CD14-positive monocyte (primary cell): Measurements from ENCODE around the gene NPL. TPM values are rescaled to one million over a fixed set of nuclear protein-coding genes. Genes with fewer than 3 reads are reported as not detected.

ENCODE experiments used
- DNase-seq, 3 donors: peaks; one replicate each; pipeline ENCODE4 v3.0.0-alpha.2; 2011 to 2022
- H2AFZ ChIP-seq: 2 replicates; pipeline ENCODE4 v1.6.0; 2012; ENCODE audit warnings: mild to moderate bottlenecking, low read depth, low read length, inconsistent platforms; ENCODE audit not compliant: insufficient read depth, poor library complexity, severe bottlenecking
- H3K27ac ChIP-seq, 2 donors: 1 replicate in 1 of 2; 2 replicates in 1 of 2; pipeline ENCODE4 v1.5.1; 2012 to 2013; ENCODE audit warnings: low read length in 2 of 2, control low read depth in 1 of 2, inconsistent platforms in 1 of 2, low read depth in 1 of 2, mild to moderate bottlenecking in 1 of 2
- H3K27me3 ChIP-seq, 2 donors: one replicate each; pipeline versions ENCODE4 v1.6.0 to v1.6.1; 2011 to 2013; ENCODE audit warnings: low read length in 2 of 2; ENCODE audit not compliant: control insufficient read depth in 2 of 2, insufficient read depth in 2 of 2
- H3K36me3 ChIP-seq, 2 donors: replicated peaks in 1 of 2; 1 replicate in 1 of 2; 2 replicates in 1 of 2; pipeline versions ENCODE4 v1.5.1 to v1.6.1; 2012 to 2013; ENCODE audit warnings: low read length in 2 of 2, control low read depth in 1 of 2, inconsistent platforms in 1 of 2, mild to moderate bottlenecking in 1 of 2; ENCODE audit not compliant: insufficient read depth in 2 of 2, control insufficient read depth in 1 of 2
- H3K4me1 ChIP-seq, 2 donors: 1 replicate in 1 of 2; 2 replicates in 1 of 2; pipeline versions ENCODE4 v1.5.1 to v1.6.1; 2012 to 2013; ENCODE audit warnings: low read length in 2 of 2, control low read depth in 1 of 2, inconsistent platforms in 1 of 2, mild to moderate bottlenecking in 1 of 2, moderate library complexity in 1 of 2; ENCODE audit not compliant: insufficient read depth in 2 of 2, control insufficient read depth in 1 of 2
- H3K4me2 ChIP-seq: replicated peaks from 2 replicates; pipeline ENCODE3; 2012; ENCODE audit warnings: low read length, moderate library complexity, mild to moderate bottlenecking; ENCODE audit not compliant: poor library complexity, severe bottlenecking; ENCODE audit errors: extremely low read depth
- H3K4me3 ChIP-seq, 3 experiments: fragments of 200-600 bp in 1 of 3; sonication (generic) in 1 of 3; replicated peaks in 1 of 3; 1 replicate in 2 of 3; 2 replicates in 1 of 3; pipeline ENCODE4 v1.5.1; 2011 to 2013; ENCODE audit warnings: low read length in 3 of 3, mild to moderate bottlenecking in 3 of 3, control low read depth in 2 of 3, low read depth in 2 of 3, inconsistent platforms in 1 of 3, moderate library complexity in 1 of 3
- H3K79me2 ChIP-seq: 2 replicates; pipeline ENCODE4 v1.6.0; 2012; ENCODE audit warnings: mild to moderate bottlenecking, control low read depth, inconsistent platforms, low read length, moderate library complexity; ENCODE audit not compliant: insufficient read depth
- H3K9ac ChIP-seq: 2 replicates; pipeline ENCODE4 v1.6.0; 2017; ENCODE audit warnings: low read length, mild to moderate bottlenecking; ENCODE audit not compliant: insufficient read depth, poor library complexity, severe bottlenecking
- H3K9me3 ChIP-seq, 2 donors: replicated peaks in 1 of 2; 1 replicate in 1 of 2; 2 replicates in 1 of 2; pipeline versions ENCODE4 v1.5.1 to v1.6.1; 2012 to 2013; ENCODE audit warnings: low read length in 2 of 2, control low read depth in 1 of 2; ENCODE audit not compliant: control insufficient read depth in 1 of 2, insufficient read depth in 1 of 2
- H4K20me1 ChIP-seq: 2 replicates; pipeline ENCODE4 v1.6.0; 2012; ENCODE audit warnings: mild to moderate bottlenecking, low read length, control low read depth, moderate library complexity; ENCODE audit not compliant: insufficient read depth
- H3K27ac Mint-ChIP-seq, 7 donors: one replicate each; pipeline ENCODE4 v1.8.0; 2020; ENCODE audit warnings: mild to moderate bottlenecking in 7 of 7, mixed read lengths in 7 of 7, moderate library complexity in 6 of 7, inconsistent platforms in 2 of 7
- H3K27me3 Mint-ChIP-seq, 3 donors: one replicate each; pipeline ENCODE4 v1.8.0; 2021 to 2022; ENCODE audit warnings: low read depth in 3 of 3, mild to moderate bottlenecking in 3 of 3, mixed read lengths in 3 of 3, moderate library complexity in 3 of 3, inconsistent platforms in 1 of 3
- H3K36me3 Mint-ChIP-seq, 2 donors: one replicate each; pipeline ENCODE4 v1.8.0; 2020; ENCODE audit warnings: mixed read lengths in 2 of 2, inconsistent platforms in 1 of 2, mild to moderate bottlenecking in 1 of 2
- H3K4me1 Mint-ChIP-seq: one replicate; pipeline ENCODE4 v1.8.0; 2020; ENCODE audit warnings: mild to moderate bottlenecking, mixed read lengths
- H3K4me3 Mint-ChIP-seq, 2 donors: one replicate each; pipeline ENCODE4 v1.8.0; 2020; ENCODE audit warnings: mild to moderate bottlenecking in 2 of 2, mixed read lengths in 2 of 2, moderate library complexity in 1 of 2
- H3K9me3 Mint-ChIP-seq, 7 donors: one replicate each; pipeline ENCODE4 v1.8.0; 2020 to 2022; ENCODE audit warnings: mixed read lengths in 7 of 7, mild to moderate bottlenecking in 6 of 7, moderate library complexity in 6 of 7, inconsistent platforms in 2 of 7
- CTCF ChIP-seq: fragments of 200-600 bp; IDR thresholded peaks from one replicate; pipeline ENCODE4 v1.8.0; 2022; ENCODE audit warnings: antibody characterized with exemption, mild to moderate bottlenecking
- WGBS: methylation state at CpG from one replicate; pipeline ENCODE4 v1.1.5; 2013; ENCODE audit warnings: missing lambda C conversion rate; ENCODE audit not compliant: insufficient coverage; 5-methylcytosine and 5-hydroxymethylcytosine counted together
- intact Hi-C, 2 donors: fragments of 100-400 bp; cut with micrococcal nuclease; formaldehyde crosslinking; loops; one replicate each; pipeline versions ENCODE4 v1.15.0 to v1.15.1; 2023
- polyA plus RNA-seq, 3 donors: library from polyadenylated mRNA; depleted of rRNA in 1 of 3; unstranded in 2 of 3; stranded (reverse) in 1 of 3; fragments of 300-500 nt in 2 of 3; fragments of >200 nt in 1 of 3; fragmentation: Illumina TruSeq in 2 of 3; gene quantifications; 1 replicate in 2 of 3; 2 replicates in 1 of 3; pipeline ENCODE4 v1.2.3, GENCODE V29; 2012 to 2021

The NPL gene
- polyA plus RNA-seq, 3 donors: 56.6 to 127 (median 127) TPM

- H3K79me2 ChIP-seq: no peaks in the 10 kb centered on the region
- H4K20me1 ChIP-seq: no peaks in the 10 kb centered on the region
- intact Hi-C loops: no loop called here
- Mint-ChIP-seq H3K9me3 (peaks cover 0 to 5% (median 0%) of the 10 kb centered on the region in 7 donors), H3K36me3 (no peaks in the 10 kb centered on the region), H3K27me3 (peaks cover 3 to 13% (median 4%) of the 10 kb centered on the region in 3 donors), H3K4me1 (peaks cover 9% of the 10 kb centered on the region), H3K4me3 (no peak overlapping the region), H3K27ac (no peak overlapping the region)
- H3K36me3 ChIP-seq: no peaks in the 10 kb centered on the region
- no peaks in the 10 kb centered on the region for H3K4me1 ChIP-seq
- TF ChIP-seq CTCF: no peak
- H2AFZ ChIP-seq: no peak overlapping the region
- DNase-seq: no peak
- no peak overlapping the region for H3K27ac ChIP-seq
- WGBS: 94% methylated on average over 2 of the region's 2 CpGs
- no peak overlapping the region for H3K4me3 ChIP-seq
- H3K27me3 ChIP-seq: peaks cover 0 to 2% of the 10 kb centered on the region in 2 donors
- H3K9ac ChIP-seq: no peak overlapping the region
- H3K4me2 ChIP-seq: no peak overlapping the region
- no peaks in the 10 kb centered on the region for H3K9me3 ChIP-seq
Measured at GRCh38 chr1:182778862-182779261, 10.7 kb upstream of the NPL start.

GRCh38 chr1:182779530-182779929 lies 10.0 kb upstream of the NPL start:
- TF ChIP-seq CTCF: no peak
- Histone ChIP-seq H3K9ac (no peak overlapping the region), H2AFZ (no peak overlapping the region), H4K20me1 (no peaks in the 10 kb centered on the region), H3K4me2 (no peak overlapping the region), H3K9me3 (no peaks in the 10 kb centered on the region), H3K27me3 (peaks cover 0 to 1% of the 10 kb centered on the region in 2 donors), H3K36me3 (no peaks in the 10 kb centered on the region), H3K79me2 (no peaks in the 10 kb centered on the region), H3K4me3 (no peak overlapping the region), H3K4me1 (no peaks in the 10 kb centered on the region), H3K27ac (no peak overlapping the region)
- Mint-ChIP-seq H3K27ac (no peak overlapping the region), H3K4me1 (peaks cover 9% of the 10 kb centered on the region), H3K9me3 (peaks cover 0 to 2% (median 0%) of the 10 kb centered on the region in 7 donors), H3K36me3 (no peaks in the 10 kb centered on the region), H3K4me3 (no peak overlapping the region), H3K27me3 (peaks cover 3 to 12% (median 4%) of the 10 kb centered on the region in 3 donors)
- intact Hi-C loops: no loop called here
- WGBS: no CpG with 5 or more reads among the region's 2 CpGs
- no peak for DNase-seq
